CD4-positive, alpha-beta T cell treated with Interleukin-17A for 1 hour (primary cell): ENCODE results near the gene ARMC6.

Experiments
- DNase-seq: peaks from one replicate; pipeline ENCODE4 v3.0.0-alpha.2; 2020

The ARMC6 gene

GRCh38 chr19:19025861-19026260, 7.5 kb upstream of the ARMC6 start:
- no peak for DNase-seq

- no peak for DNase-seq
Observed at GRCh38 chr19:19026299-19026971, 7.0 kb upstream of the ARMC6 start.

GRCh38 chr19:19027228-19027627, 6.2 kb upstream of the ARMC6 start:
- DNase-seq, result no peak

GRCh38 chr19:19028526-19028925, 4.9 kb upstream of the ARMC6 start:
- no peak for DNase-seq

GRCh38 chr19:19031891-19032290, 1.5 kb upstream of the ARMC6 start:
- DNase-seq, result no peak

- DNase-seq, result peak; percentile 78
Observed at GRCh38 chr19:19032420-19033175, 805 bp upstream of the ARMC6 start.

- no peak for DNase-seq
Observed at GRCh38 chr19:19033176-19033425, 302 bp upstream of the ARMC6 start.

GRCh38 chr19:19034204-19034624, 811 bp downstream of the ARMC6 start:
- DNase-seq, result peak; percentile 77

- peak; percentile 54 for DNase-seq
Observed at GRCh38 chr19:19039901-19040300, 6.5 kb downstream of the ARMC6 start.

- DNase-seq, result no peak
Observed at GRCh38 chr19:19040417-19040816, 7.0 kb downstream of the ARMC6 start.

- DNase-seq, result no peak
Observed at GRCh38 chr19:19042732-19043280, 9.4 kb downstream of the ARMC6 start.

GRCh38 chr19:19043481-19043880, 10.1 kb downstream of the ARMC6 start:
- no peak for DNase-seq

GRCh38 chr19:19043881-19044280, 10.5 kb downstream of the ARMC6 start:
- no peak for DNase-seq

GRCh38 chr19:19049406-19049805, 16.0 kb downstream of the ARMC6 start:
- no peak for DNase-seq

- no peak for DNase-seq
Observed at GRCh38 chr19:19050104-19050503, 16.7 kb downstream of the ARMC6 start.

- DNase-seq, result no peak
Observed at GRCh38 chr19:19050731-19051130, 17.3 kb downstream of the ARMC6 start.

- DNase-seq, result no peak
Observed at GRCh38 chr19:19051478-19052213, 18.2 kb downstream of the ARMC6 start.

GRCh38 chr19:19052921-19053320, 19.5 kb downstream of the ARMC6 start:
- no peak for DNase-seq

- peak; percentile 64 for DNase-seq
Observed at GRCh38 chr19:19053508-19054314, 20.3 kb downstream of the ARMC6 start.

GRCh38 chr19:19054315-19054938, 21.0 kb downstream of the ARMC6 start:
- DNase-seq, result no peak

GRCh38 chr19:19054939-19055440, 21.6 kb downstream of the ARMC6 start:
- DNase-seq, result no peak

- no peak for DNase-seq
Observed at GRCh38 chr19:19055701-19056100, 22.3 kb downstream of the ARMC6 start.
